ENCODE results near the gene ZNF598.
"Not testable (repeated sequence)": the region's sequence is repeated elsewhere in the genome, so short reads cannot be mapped to it uniquely, and the experiment has no call there.

ZNF598 gene

GRCh38 chr16:1977875-1978268 lies 31.7 kb downstream of the ZNF598 start:
- no peak for DNase-seq (ENCODE audit: low read depth in 3 of 3)

GRCh38 chr16:1976951-1977874 lies 32.4 kb downstream of the ZNF598 start:
- no peak for DNase-seq (ENCODE audit: low read depth in 3 of 3)

- DNase-seq (ENCODE audit: low read depth in 3 of 3) = no peak
These were observed 33.5 kb downstream of the ZNF598 start for GRCh38 chr16:1976216-1976520.

- no peak for DNase-seq (ENCODE audit: low read depth in 3 of 3)
These were observed 34.0 kb downstream of the ZNF598 start for GRCh38 chr16:1975432-1976215.

- DNase-seq (ENCODE audit: low read depth in 3 of 3) = no peak
These were observed 35.2 kb downstream of the ZNF598 start for GRCh38 chr16:1974157-1975070.

- DNase-seq (ENCODE audit: low read depth in 3 of 3) = no peak
These were observed 36.0 kb downstream of the ZNF598 start for GRCh38 chr16:1973461-1974156.

- DNase-seq (ENCODE audit: low read depth in 3 of 3) = no peak
These were observed 37.1 kb downstream of the ZNF598 start for GRCh38 chr16:1972490-1972877.

- peak; percentile 92 to 96 (median 93) for DNase-seq (ENCODE audit: low read depth in 3 of 3)
These were observed 37.7 kb downstream of the ZNF598 start, which contains the start of gene TBL3 for GRCh38 chr16:1971796-1972489. TBL3 (plus strand) TSS chr16:1972053; CDS start chr16:1972165, 112 bp downstream.

- no peak for DNase-seq (ENCODE audit: low read depth in 3 of 3)
These were observed 41.3 kb downstream of the ZNF598 start for GRCh38 chr16:1968146-1968953.

GRCh38 chr16:1966460-1966859 lies 43.2 kb downstream of the ZNF598 start, which contains the start of gene RNF151:
RNF151 (plus strand) TSS chr16:1966856; CDS start chr16:1966882, 26 bp downstream.
- no peak for DNase-seq (ENCODE audit: low read depth in 3 of 3)

GRCh38 chr16:1965396-1966001 lies 44.1 kb downstream of the ZNF598 start:
- no peak for DNase-seq (ENCODE audit: low read depth in 3 of 3)

- peak; percentile 96 to 99 (median 97) for DNase-seq (ENCODE audit: low read depth in 3 of 3)
These were observed 44.9 kb downstream of the ZNF598 start, which contains the start of gene RPS2 for GRCh38 chr16:1964506-1965395. RPS2 (minus strand) TSS chr16:1964826; CDS start chr16:1964625, 201 bp downstream.

GRCh38 chr16:1963806-1964505 lies 45.7 kb downstream of the ZNF598 start:
- peak in 1 of 3 experiments; percentile 42 for DNase-seq (ENCODE audit: low read depth in 3 of 3)

- DNase-seq (ENCODE audit: low read depth in 3 of 3) = not testable (repeated sequence)
These were observed 47.2 kb downstream of the ZNF598 start for GRCh38 chr16:1962161-1963153.

- no peak for DNase-seq (ENCODE audit: low read depth in 3 of 3)
These were observed 48.0 kb downstream of the ZNF598 start for GRCh38 chr16:1961651-1962067.
